Stomach (tissue), 9 donors: ENCODE results near the gene MAP10. TPM values are rescaled to one million over a fixed set of nuclear protein-coding genes. Genes with fewer than 3 reads are reported as not detected.

Source experiments
- DNase-seq, 2 donors: peaks; one replicate each; pipeline versions ENCODE4 v3.0.0 to v3.0.0-alpha.2; 2013 to 2019
- H3K27ac ChIP-seq, 5 donors: fragments of 200-600 bp in 4 of 5; sonication (generic) in 4 of 5; one replicate each; pipeline ENCODE4 v1.5.1; 2013 to 2019; ENCODE audit warnings: mild to moderate bottlenecking in 1 of 5, moderate library complexity in 1 of 5
- H3K27me3 ChIP-seq, 3 donors: fragments of 200-600 bp; sonication (generic); one replicate each; pipeline ENCODE4 v1.5.1; 2017 to 2019; ENCODE audit warnings: mixed run types in 1 of 3
- H3K36me3 ChIP-seq, 4 donors: fragments of 200-600 bp; sonication (generic); 1 replicate in 3 of 4; 2 replicates in 1 of 4; pipeline ENCODE4 v1.5.1; 2016 to 2019
- H3K4me1 ChIP-seq, 4 donors: fragments of 200-600 bp; sonication (generic); one replicate each; pipeline ENCODE4 v1.5.1; 2016 to 2019
- H3K4me3 ChIP-seq, 4 donors: fragments of 200-600 bp; sonication (generic) in 3 of 4; one replicate each; pipeline ENCODE4 v1.5.1; 2016 to 2019; ENCODE audit warnings: mild to moderate bottlenecking in 1 of 4
- H3K9me3 ChIP-seq, 4 donors: fragments of 200-600 bp; sonication (generic); one replicate each; pipeline ENCODE4 v1.5.1; 2016 to 2019
- EP300 ChIP-seq: sonication (generic); formaldehyde crosslinking; IDR thresholded peaks from one replicate; pipeline ENCODE4 v1.6.1; 2017; ENCODE audit warnings: antibody characterized with exemption
- POLR2A ChIP-seq, 4 donors: fragments of 450-650 bp; IDR thresholded peaks; one replicate each; pipeline ENCODE4 v1.6.1; 2016; ENCODE audit warnings: antibody characterized with exemption in 4 of 4, control low read depth in 2 of 4, mild to moderate bottlenecking in 1 of 4, moderate library complexity in 1 of 4
- POLR2AphosphoS5 ChIP-seq, 3 donors: sonication (generic); formaldehyde crosslinking; IDR thresholded peaks; one replicate each; pipeline ENCODE4 v1.6.1; 2016; ENCODE audit warnings: antibody characterized with exemption in 3 of 3
- WGBS, 5 donors: extraction: QIAGEN DNeasy Blood & Tissue Kit in 3 of 5; methylation state at CpG; one replicate each; pipeline versions ENCODE4 v1.1.5 to v1.1.7; 2013 to 2018; 5-methylcytosine and 5-hydroxymethylcytosine counted together
- intact Hi-C: fragments of 100-400 bp; cut with DNase I; formaldehyde crosslinking; loops from one replicate; pipeline ENCODE4 v1.15.1; 2023; ENCODE audit warnings: low total_unique reads
- polyA plus RNA-seq, 3 donors: library from polyadenylated mRNA; stranded (reverse); fragments of 200-250 nt; gene quantifications; one replicate each; pipeline ENCODE4 v1.2.3, GENCODE V29; 2013
- total RNA-seq, 5 donors: library from RNA; depleted of rRNA; stranded (reverse); fragments of >200 nt; gene quantifications; one replicate each; pipeline versions ENCODE4 v1.1.0 to v1.2.3, GENCODE V29; 2014 to 2016
- TF ChIP-seq, protein P1 (sequence below), 7 experiments: fragments of 450-650 bp in 4 of 7; fragments of 200-600 bp in 3 of 7; sonication (generic) in 3 of 7; IDR thresholded peaks; one replicate each; pipeline ENCODE4 v1.5.1; 2016 to 2019; ENCODE audit warnings: antibody characterized with exemption in 7 of 7, control low read depth in 2 of 7, mild to moderate bottlenecking in 1 of 7
- donor health status: healthy with polysubstance abuse.
- donor health status: Bipolar disorder and iron deficiency.
- donor health status: healthy.

MAP10 gene
- total and polyA plus RNA-seq, 8 donors = 0.45 to 1.6 (median 1.4) TPM; not detected in 1

DNA sequence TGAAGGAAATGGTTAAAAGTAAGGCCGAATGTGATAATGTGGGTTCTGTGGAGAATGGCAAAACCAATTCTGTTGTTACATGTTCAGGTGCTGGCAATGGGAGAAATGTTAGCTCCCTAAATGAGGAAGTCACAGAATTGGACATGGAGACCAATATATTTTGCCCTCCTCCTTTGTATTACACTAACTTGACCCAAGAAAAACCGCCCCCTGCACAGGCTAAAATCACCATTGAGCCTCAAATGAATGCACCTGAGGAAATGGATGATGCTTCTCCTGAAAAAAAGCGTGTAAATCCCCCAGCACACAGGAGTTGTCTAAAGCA, 932 bp downstream of the MAP10 start:
- Histone ChIP-seq H3K27me3 (no peaks in the 10 kb centered on the region), H3K9me3 (no peaks in the 10 kb centered on the region), H3K4me3 (peak overlapping the region; percentile 58 to 72 (median 62)), H3K36me3 (no peaks in the 10 kb centered on the region), H3K27ac (peak overlapping the region; percentile 69 to 85 (median 77)), H3K4me1 (peaks cover 6 to 18% (median 14%) of the 10 kb centered on the region in 4 donors)
- intact Hi-C loops = no loop called here
- 68 to 77% (median 70%) methylated on average over 3 of the region's 3 CpGs for WGBS, 5 donors
- DNase-seq = no peak
- TF ChIP-seq POLR2AphosphoS5 (IDR thresholded peaks at IDR 0.05) (no peak), EP300 (no peak)
- TF ChIP-seq, protein P1, sequence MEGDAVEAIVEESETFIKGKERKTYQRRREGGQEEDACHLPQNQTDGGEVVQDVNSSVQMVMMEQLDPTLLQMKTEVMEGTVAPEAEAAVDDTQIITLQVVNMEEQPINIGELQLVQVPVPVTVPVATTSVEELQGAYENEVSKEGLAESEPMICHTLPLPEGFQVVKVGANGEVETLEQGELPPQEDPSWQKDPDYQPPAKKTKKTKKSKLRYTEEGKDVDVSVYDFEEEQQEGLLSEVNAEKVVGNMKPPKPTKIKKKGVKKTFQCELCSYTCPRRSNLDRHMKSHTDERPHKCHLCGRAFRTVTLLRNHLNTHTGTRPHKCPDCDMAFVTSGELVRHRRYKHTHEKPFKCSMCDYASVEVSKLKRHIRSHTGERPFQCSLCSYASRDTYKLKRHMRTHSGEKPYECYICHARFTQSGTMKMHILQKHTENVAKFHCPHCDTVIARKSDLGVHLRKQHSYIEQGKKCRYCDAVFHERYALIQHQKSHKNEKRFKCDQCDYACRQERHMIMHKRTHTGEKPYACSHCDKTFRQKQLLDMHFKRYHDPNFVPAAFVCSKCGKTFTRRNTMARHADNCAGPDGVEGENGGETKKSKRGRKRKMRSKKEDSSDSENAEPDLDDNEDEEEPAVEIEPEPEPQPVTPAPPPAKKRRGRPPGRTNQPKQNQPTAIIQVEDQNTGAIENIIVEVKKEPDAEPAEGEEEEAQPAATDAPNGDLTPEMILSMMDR (IDR thresholded peaks at IDR 0.05) = no peak

DNA sequence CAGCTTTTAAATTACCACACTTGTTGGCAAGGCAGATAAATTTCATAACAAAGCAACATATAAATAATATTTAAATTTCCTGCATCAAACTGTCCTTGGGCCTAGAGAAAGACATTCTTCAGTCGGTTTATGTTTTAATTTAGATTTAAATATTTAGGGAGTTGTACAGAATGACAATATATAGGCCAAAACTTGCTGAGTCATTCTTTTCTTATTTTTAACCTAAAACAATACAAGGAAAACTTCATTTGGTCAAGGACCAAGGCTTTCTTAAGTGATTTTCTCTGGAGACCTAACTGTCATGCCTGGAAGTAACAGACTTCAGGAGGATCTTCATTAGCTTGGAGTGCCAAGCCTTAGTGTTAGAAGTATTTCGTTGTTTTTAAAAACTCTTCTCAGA, 5.6 kb downstream of the MAP10 start:
- WGBS, 5 donors = 74 to 87% (median 80%) methylated on average over 2 of the region's 2 CpGs
- no peak for DNase-seq
- intact Hi-C loops = no loop called here
- no peaks in the 10 kb centered on the region for H3K36me3 ChIP-seq
- no peak overlapping the region for H3K4me3 ChIP-seq
- no peak overlapping the region for H3K27ac ChIP-seq
- H3K4me1 ChIP-seq = peaks cover 0 to 4% (median 3%) of the 10 kb centered on the region in 4 donors
- H3K27me3 ChIP-seq = no peaks in the 10 kb centered on the region
- H3K9me3 ChIP-seq = peaks cover 0 to 5% (median 0%) of the 10 kb centered on the region in 4 donors
- TF ChIP-seq POLR2AphosphoS5 (IDR thresholded peaks at IDR 0.05) = no peak
- TF ChIP-seq, protein P1 (IDR thresholded peaks at IDR 0.05) = no peak
- TF ChIP-seq POLR2A (IDR thresholded peaks at IDR 0.05) = no peak
- no peak for TF ChIP-seq EP300

DNA sequence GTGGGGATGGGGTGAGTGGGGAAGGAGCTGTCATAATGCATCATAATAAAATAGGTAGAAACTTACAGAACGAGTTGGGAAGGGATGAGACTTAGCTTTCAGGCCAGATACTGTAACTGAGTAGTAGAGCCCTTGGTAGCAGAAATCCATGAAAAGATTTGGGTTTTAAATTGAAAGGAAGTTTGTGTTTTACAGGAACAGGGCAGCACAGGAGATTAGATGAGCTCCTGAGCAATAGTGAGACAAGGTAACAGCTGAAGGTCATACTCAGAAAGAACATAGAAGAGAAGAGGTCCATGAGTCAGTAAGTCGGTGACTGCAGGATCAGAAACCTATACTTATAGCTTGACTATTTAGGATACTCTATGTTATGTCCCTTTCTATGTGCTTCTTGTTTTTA, 7.3 kb downstream of the MAP10 start:
- no peaks in the 10 kb centered on the region for H3K27me3 ChIP-seq
- H3K4me1 ChIP-seq = no peaks in the 10 kb centered on the region
- WGBS, 5 donors = 77 to 86% (median 81%) methylated on average over 2 of the region's 2 CpGs
- no peak for TF ChIP-seq EP300
- TF ChIP-seq, protein P1 (IDR thresholded peaks at IDR 0.05) = no peak
- TF ChIP-seq POLR2AphosphoS5 (IDR thresholded peaks at IDR 0.05) = no peak
- TF ChIP-seq POLR2A (IDR thresholded peaks at IDR 0.05) = no peak
- no peak for DNase-seq
- peaks cover 0 to 5% (median 0%) of the 10 kb centered on the region in 4 donors for H3K9me3 ChIP-seq
- intact Hi-C loops = no loop called here
- no peak overlapping the region for H3K27ac ChIP-seq
- no peaks in the 10 kb centered on the region for H3K36me3 ChIP-seq
- H3K4me3 ChIP-seq = no peak overlapping the region

DNA sequence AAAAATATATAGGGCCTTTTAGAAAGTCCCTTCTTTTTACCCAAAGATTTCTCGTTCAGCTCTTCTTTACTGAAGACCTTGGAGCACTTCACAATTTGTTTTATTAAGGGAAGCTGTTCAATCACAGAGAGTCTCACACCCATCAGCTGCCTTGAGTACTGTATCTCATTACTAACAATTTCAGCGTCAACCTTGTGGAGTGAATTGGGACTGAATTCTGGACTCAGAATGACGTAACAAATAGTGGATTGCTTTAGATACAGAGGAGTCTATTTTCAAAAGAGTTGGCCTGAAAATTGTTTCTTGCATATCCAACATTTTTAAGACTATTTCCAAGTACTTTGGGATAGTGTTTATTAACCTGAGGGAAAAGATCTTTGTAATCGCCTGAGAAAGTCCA, 7.9 kb downstream of the MAP10 start:
- Histone ChIP-seq H3K36me3 (no peaks in the 10 kb centered on the region), H3K4me3 (no peak overlapping the region), H3K4me1 (no peaks in the 10 kb centered on the region), H3K27me3 (no peaks in the 10 kb centered on the region), H3K9me3 (peaks cover 0 to 5% (median 0%) of the 10 kb centered on the region in 4 donors), H3K27ac (no peak overlapping the region)
- DNase-seq = no peak
- WGBS, 5 donors = 91 to 96% (median 91%) methylated on average over 4 of the region's 4 CpGs
- intact Hi-C loops = no loop called here
- TF ChIP-seq POLR2AphosphoS5 (IDR thresholded peaks at IDR 0.05) (no peak), POLR2A (IDR thresholded peaks at IDR 0.05) (no peak), EP300 (no peak)
- TF ChIP-seq, protein P1 (IDR thresholded peaks at IDR 0.05) = no peak
